PFSK-1 (cell line): ENCODE results near the gene PIEZO1.

Source experiments
- FOXP2 ChIP-seq: optimal IDR thresholded peaks from 2 replicates; pipeline ENCODE3; 2011; ENCODE audit warnings: borderline replicate concordance, control low read depth, inconsistent platforms; ENCODE audit not compliant: insufficient read depth; ENCODE audit errors: extremely low read length, extremely low read depth
- POLR2AphosphoS5 ChIP-seq: IDR thresholded peaks from 2 replicates; pipeline ENCODE4 v1.6.1; 2012; ENCODE audit warnings: low read depth, mild to moderate bottlenecking, control low read depth, low read length, moderate library complexity
- REST ChIP-seq, 2 experiments: IDR thresholded peaks; 2 replicates each; pipeline versions ENCODE4 v1.6.1 to v1.8.0; 2011 to 2012; ENCODE audit warnings: low read depth in 2 of 2, low read length in 2 of 2, control low read depth in 1 of 2, inconsistent platforms in 1 of 2, mild to moderate bottlenecking in 1 of 2, moderate library complexity in 1 of 2; ENCODE audit not compliant: insufficient read depth in 1 of 2
- SIN3A ChIP-seq: IDR thresholded peaks from 2 replicates; pipeline ENCODE4 v1.6.1; 2012; ENCODE audit warnings: mild to moderate bottlenecking, low read length, moderate library complexity, borderline replicate concordance; ENCODE audit not compliant: insufficient read depth
- TAF1 ChIP-seq: IDR thresholded peaks from 2 replicates; pipeline ENCODE4 v1.6.1; 2012; ENCODE audit warnings: low read length, control low read depth, borderline replicate concordance; ENCODE audit not compliant: insufficient read depth

PIEZO1 gene

GRCh38 chr16:88830783-88831182 is 45.8 kb upstream of the PIEZO1 start:
- no peak for TF ChIP-seq SIN3A
- TF ChIP-seq REST (IDR thresholded peaks at IDR 0.05; ENCODE audit: insufficient read depth in 1 of 2, low read depth in 2 of 2, low read length in 2 of 2), result no peak
- no peak for TF ChIP-seq TAF1
- no peak for TF ChIP-seq POLR2AphosphoS5
- TF ChIP-seq FOXP2, result no peak

- TF ChIP-seq FOXP2 (no peak), REST (IDR thresholded peaks at IDR 0.05; ENCODE audit: insufficient read depth in 1 of 2, low read depth in 2 of 2, low read length in 2 of 2) (no peak), SIN3A (no peak), TAF1 (no peak), POLR2AphosphoS5 (no peak)
Measured at GRCh38 chr16:88830258-88830657, 45.2 kb upstream of the PIEZO1 start.

GRCh38 chr16:88828711-88829110 is 43.7 kb upstream of the PIEZO1 start:
- TF ChIP-seq TAF1, result no peak
- TF ChIP-seq FOXP2, result no peak
- TF ChIP-seq REST (IDR thresholded peaks at IDR 0.05; ENCODE audit: insufficient read depth in 1 of 2, low read depth in 2 of 2, low read length in 2 of 2), result no peak
- no peak for TF ChIP-seq SIN3A
- TF ChIP-seq POLR2AphosphoS5, result no peak

- TF ChIP-seq POLR2AphosphoS5 (no peak), SIN3A (no peak), FOXP2 (no peak), REST (IDR thresholded peaks at IDR 0.05; ENCODE audit: insufficient read depth in 1 of 2, low read depth in 2 of 2, low read length in 2 of 2) (no peak), TAF1 (no peak)
Measured at GRCh38 chr16:88827727-88828126, 42.7 kb upstream of the PIEZO1 start.

- no peak for TF ChIP-seq FOXP2
Measured at GRCh38 chr16:88826070-88826840, 41.2 kb upstream of the PIEZO1 start.
